Measurements from ENCODE around the gene HOXB6.

- TF ChIP-seq CTCF (IDR thresholded peaks at IDR 0.05; ENCODE audit: low read depth, low read length, missing input control) = no peak
- no peak for TF ChIP-seq GABPA (IDR thresholded peaks at IDR 0.05 in 1 of 2, conservative IDR thresholded peaks at IDR 0.05 in 1 of 2)
- TF ChIP-seq REST (IDR thresholded peaks at IDR 0.05) = no peak
- TF ChIP-seq SP1 (IDR thresholded peaks at IDR 0.05) = no peak
- no peak for TF ChIP-seq TAF1 (conservative IDR thresholded peaks at IDR 0.05)
- TF ChIP-seq MAX (IDR thresholded peaks at IDR 0.05) = no peak
- no peak for TF ChIP-seq RAD21 (IDR thresholded peaks at IDR 0.05)
- no peak for TF ChIP-seq NR2F2 (IDR thresholded peaks at IDR 0.05)
- no peak for TF ChIP-seq ATF3 (IDR thresholded peaks at IDR 0.05)
- TF ChIP-seq RXRA (IDR thresholded peaks at IDR 0.05) = no peak
- no peak for TF ChIP-seq FOXA1 (IDR thresholded peaks at IDR 0.05)
- TF ChIP-seq YY1 (IDR thresholded peaks at IDR 0.05) = no peak
Measured at GRCh38 chr17:48565925-48566710, 38.7 kb downstream of the HOXB6 start.
